ENCODE data around the gene AGAP1.

Gene AGAP1

GRCh38 chr2:236109061-236109460 lies 615.2 kb downstream of the AGAP1 start:
- H3K27ac ChIP-seq: no peak overlapping the region

GRCh38 chr2:236109473-236109872 lies 615.6 kb downstream of the AGAP1 start:
- no peak for DNase-seq (ENCODE audit: low spot score)
- TF ChIP-seq CTCF (IDR thresholded peaks at IDR 0.05): no peak
- H3K27ac ChIP-seq: no peak overlapping the region
- no peak overlapping the region for H3K4me3 ChIP-seq

More at GRCh38 chr2:236109061-236109460, 615.2 kb downstream of the AGAP1 start:
- H3K4me3 ChIP-seq: no peak overlapping the region
- TF ChIP-seq CTCF (IDR thresholded peaks at IDR 0.05): no peak
- DNase-seq (ENCODE audit: low spot score): no peak

DNA sequence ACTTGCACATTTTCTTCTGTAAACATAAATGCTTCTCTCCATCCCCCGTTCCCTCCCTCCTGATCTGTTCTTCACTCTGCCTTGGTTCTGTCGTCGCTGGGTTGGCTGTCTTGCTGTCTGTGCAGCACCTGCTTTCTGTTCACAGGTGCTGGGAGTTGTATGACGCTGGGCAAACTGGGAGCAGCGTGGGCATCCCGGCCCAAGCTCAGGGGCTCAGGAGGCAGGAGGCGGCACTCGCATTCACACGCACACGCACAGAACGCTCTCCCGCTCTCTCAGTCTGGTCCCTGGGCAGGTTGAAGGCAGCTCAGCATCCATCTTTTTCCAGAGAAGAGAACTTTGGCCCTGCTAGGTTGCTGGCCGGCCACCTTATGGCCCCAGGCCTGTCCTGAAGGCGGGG lies 618.6 kb downstream of the AGAP1 start:
- no peak for TF ChIP-seq CTCF (IDR thresholded peaks at IDR 0.05)
- DNase-seq (ENCODE audit: low spot score): no peak

DNA sequence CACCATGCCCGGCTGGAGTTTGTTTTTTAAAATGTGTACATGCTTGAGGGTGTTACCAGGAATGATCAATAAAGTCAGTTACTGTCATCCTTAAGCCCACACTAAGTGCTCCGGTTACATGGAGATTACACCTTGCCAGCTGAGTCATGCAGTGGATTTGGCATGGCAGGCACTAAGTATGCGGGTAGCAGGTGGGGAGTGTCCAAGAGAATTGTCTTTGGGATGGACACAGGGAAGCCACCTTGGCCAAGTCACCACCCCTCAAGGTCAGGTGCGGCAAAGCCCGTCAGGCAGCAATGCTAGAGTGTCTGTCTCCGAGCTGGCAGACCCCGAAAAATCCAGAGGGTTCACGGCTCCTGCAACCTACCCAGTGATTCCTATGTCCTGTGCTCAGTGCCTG lies 619.6 kb downstream of the AGAP1 start:
- DNase-seq (ENCODE audit: low spot score): no peak

More for the DNA sequence above, 618.6 kb downstream of the AGAP1 start:
- H3K27ac ChIP-seq: no peak overlapping the region
- no peak overlapping the region for H3K4me3 ChIP-seq

DNA sequence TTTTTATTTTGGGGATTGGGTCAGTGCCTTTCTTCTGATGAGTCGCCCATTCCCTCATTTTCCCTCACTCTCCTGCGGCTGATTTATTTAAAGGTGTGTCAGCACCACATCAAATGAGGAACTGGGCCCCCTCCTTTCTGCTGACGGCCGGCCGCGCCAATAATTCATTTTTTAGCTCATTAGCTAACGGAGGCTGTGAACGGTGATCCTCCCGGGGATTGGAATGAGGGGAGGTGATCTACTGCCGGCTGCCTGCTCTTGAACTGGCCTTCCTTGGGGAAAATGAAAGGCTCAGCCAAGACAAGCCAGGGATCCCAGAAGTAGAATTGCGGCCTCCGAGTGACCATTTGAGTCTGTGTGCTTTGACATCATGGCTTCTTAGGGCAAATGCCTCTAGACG lies 620.1 kb downstream of the AGAP1 start:
- DNase-seq (ENCODE audit: low spot score): no peak
- Histone ChIP-seq H3K27ac (no peak overlapping the region), H3K4me3 (no peak overlapping the region)
- no peak for TF ChIP-seq CTCF (IDR thresholded peaks at IDR 0.05)

More for the DNA sequence above, 619.6 kb downstream of the AGAP1 start:
- no peak overlapping the region for H3K27ac ChIP-seq
- TF ChIP-seq CTCF (IDR thresholded peaks at IDR 0.05): no peak
- no peak overlapping the region for H3K4me3 ChIP-seq

- H3K27ac ChIP-seq: no peak overlapping the region
- no peak for DNase-seq (ENCODE audit: low spot score)
- H3K4me3 ChIP-seq: no peak overlapping the region
- TF ChIP-seq CTCF (IDR thresholded peaks at IDR 0.05): no peak
Measured at GRCh38 chr2:236114959-236115358, 621.1 kb downstream of the AGAP1 start.

GRCh38 chr2:236117401-236117800 lies 623.6 kb downstream of the AGAP1 start:
- no peak overlapping the region for H3K27ac ChIP-seq
- H3K4me3 ChIP-seq: no peak overlapping the region
- TF ChIP-seq CTCF (IDR thresholded peaks at IDR 0.05): no peak
- no peak for DNase-seq (ENCODE audit: low spot score)
